ENCODE data around the gene JUNB. TPM values are rescaled to one million over a fixed set of nuclear protein-coding genes. Genes with fewer than 3 reads are reported as not detected.

Gene JUNB
- total and polyA plus RNA-seq, 2 of the 13 experiments (the other 11 are each of a cell fraction or from before 2014, with no cell fraction given), result 7.7 to 8.2 TPM

- TF ChIP-seq TRAFD1 (CRISPR knock-in tag; IDR thresholded peaks at IDR 0.05; ENCODE audit: borderline replicate concordance), result no peak
- TF ChIP-seq, protein P1, sequence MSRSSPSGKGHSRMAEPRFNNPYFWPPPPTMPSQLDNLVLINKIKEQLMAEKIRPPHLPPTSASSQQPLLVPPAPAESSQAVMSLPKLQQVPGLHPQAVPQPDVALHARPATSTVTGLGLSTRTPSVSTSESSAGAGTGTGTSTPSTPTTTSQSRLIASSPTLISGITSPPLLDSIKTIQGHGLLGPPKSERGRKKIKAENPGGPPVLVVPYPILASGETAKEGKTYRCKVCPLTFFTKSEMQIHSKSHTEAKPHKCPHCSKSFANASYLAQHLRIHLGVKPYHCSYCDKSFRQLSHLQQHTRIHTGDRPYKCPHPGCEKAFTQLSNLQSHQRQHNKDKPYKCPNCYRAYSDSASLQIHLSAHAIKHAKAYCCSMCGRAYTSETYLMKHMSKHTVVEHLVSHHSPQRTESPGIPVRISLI (CRISPR knock-in tag; IDR thresholded peaks at IDR 0.05; ENCODE audit: borderline replicate concordance), result no peak
- peak; percentile 43; the same call in 1 of the 2 replicates for TF ChIP-seq THAP11 (CRISPR knock-in tag; IDR thresholded peaks at IDR 0.05)
- TF ChIP-seq RXRA (CRISPR knock-in tag; IDR thresholded peaks at IDR 0.05), result no peak
- no peak for TF ChIP-seq ZNF383 (CRISPR knock-in tag; IDR thresholded peaks at IDR 0.05; ENCODE audit: borderline replicate concordance)
- TF ChIP-seq, protein P2, sequence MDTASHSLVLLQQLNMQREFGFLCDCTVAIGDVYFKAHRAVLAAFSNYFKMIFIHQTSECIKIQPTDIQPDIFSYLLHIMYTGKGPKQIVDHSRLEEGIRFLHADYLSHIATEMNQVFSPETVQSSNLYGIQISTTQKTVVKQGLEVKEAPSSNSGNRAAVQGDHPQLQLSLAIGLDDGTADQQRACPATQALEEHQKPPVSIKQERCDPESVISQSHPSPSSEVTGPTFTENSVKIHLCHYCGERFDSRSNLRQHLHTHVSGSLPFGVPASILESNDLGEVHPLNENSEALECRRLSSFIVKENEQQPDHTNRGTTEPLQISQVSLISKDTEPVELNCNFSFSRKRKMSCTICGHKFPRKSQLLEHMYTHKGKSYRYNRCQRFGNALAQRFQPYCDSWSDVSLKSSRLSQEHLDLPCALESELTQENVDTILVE (CRISPR knock-in tag; IDR thresholded peaks at IDR 0.05), result no peak
- no peak for TF ChIP-seq ZNF652 (CRISPR knock-in tag; IDR thresholded peaks at IDR 0.05; ENCODE audit: borderline replicate concordance, low read depth)
- TF ChIP-seq, protein P3, sequence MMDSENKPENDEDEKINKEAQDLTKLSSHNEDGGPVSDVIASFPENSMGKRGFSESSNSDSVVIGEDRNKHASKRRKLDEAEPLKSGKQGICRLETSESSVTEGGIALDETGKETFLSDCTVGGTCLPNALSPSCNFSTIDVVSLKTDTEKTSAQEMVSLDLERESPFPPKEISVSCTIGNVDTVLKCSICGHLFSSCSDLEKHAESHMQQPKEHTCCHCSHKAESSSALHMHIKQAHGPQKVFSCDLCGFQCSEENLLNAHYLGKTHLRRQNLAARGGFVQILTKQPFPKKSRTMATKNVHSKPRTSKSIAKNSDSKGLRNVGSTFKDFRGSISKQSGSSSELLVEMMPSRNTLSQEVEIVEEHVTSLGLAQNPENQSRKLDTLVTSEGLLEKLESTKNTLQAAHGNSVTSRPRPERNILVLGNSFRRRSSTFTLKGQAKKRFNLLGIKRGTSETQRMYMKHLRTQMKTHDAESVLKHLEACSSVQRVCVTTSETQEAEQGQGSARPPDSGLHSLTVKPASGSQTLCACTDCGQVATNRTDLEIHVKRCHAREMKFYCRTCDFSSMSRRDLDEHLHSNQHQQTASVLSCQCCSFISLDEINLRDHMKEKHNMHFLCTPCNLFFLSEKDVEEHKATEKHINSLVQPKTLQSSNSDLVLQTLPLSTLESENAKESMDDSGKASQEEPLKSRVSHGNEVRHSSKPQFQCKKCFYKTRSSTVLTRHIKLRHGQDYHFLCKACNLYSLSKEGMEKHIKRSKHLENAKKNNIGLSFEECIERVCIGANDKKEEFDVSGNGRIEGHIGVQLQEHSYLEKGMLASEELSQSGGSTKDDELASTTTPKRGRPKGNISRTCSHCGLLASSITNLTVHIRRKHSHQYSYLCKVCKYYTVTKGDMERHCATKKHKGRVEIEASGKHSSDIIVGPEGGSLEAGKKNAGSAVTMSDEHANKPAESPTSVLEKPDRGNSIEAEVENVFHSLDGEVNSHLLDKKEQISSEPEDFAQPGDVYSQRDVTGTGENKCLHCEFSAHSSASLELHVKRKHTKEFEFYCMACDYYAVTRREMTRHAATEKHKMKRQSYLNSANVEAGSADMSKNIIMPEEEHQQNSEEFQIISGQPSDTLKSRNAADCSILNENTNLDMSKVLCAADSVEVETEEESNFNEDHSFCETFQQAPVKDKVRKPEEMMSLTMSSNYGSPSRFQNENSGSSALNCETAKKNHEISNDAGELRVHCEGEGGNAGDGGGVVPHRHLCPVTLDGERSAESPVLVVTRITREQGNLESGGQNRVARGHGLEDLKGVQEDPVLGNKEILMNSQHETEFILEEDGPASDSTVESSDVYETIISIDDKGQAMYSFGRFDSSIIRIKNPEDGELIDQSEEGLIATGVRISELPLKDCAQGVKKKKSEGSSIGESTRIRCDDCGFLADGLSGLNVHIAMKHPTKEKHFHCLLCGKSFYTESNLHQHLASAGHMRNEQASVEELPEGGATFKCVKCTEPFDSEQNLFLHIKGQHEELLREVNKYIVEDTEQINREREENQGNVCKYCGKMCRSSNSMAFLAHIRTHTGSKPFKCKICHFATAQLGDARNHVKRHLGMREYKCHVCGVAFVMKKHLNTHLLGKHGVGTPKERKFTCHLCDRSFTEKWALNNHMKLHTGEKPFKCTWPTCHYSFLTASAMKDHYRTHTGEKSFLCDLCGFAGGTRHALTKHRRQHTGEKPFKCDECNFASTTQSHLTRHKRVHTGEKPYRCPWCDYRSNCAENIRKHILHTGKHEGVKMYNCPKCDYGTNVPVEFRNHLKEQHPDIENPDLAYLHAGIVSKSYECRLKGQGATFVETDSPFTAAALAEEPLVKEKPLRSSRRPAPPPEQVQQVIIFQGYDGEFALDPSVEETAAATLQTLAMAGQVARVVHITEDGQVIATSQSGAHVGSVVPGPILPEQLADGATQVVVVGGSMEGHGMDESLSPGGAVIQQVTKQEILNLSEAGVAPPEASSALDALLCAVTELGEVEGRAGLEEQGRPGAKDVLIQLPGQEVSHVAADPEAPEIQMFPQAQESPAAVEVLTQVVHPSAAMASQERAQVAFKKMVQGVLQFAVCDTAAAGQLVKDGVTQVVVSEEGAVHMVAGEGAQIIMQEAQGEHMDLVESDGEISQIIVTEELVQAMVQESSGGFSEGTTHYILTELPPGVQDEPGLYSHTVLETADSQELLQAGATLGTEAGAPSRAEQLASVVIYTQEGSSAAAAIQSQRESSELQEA (CRISPR knock-in tag; IDR thresholded peaks at IDR 0.05; ENCODE audit: not compliant biosample characterization), result no peak
- no peak for TF ChIP-seq TEAD3 (CRISPR knock-in tag; optimal IDR thresholded peaks at IDR 0.05; ENCODE audit: borderline replicate concordance)
- no peak for TF ChIP-seq CREBL2 (CRISPR knock-in tag; IDR thresholded peaks at IDR 0.05; ENCODE audit: borderline replicate concordance)
- TF ChIP-seq, protein P4, sequence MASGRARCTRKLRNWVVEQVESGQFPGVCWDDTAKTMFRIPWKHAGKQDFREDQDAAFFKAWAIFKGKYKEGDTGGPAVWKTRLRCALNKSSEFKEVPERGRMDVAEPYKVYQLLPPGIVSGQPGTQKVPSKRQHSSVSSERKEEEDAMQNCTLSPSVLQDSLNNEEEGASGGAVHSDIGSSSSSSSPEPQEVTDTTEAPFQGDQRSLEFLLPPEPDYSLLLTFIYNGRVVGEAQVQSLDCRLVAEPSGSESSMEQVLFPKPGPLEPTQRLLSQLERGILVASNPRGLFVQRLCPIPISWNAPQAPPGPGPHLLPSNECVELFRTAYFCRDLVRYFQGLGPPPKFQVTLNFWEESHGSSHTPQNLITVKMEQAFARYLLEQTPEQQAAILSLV (CRISPR knock-in tag; IDR thresholded peaks at IDR 0.05; ENCODE audit: borderline replicate concordance), result 0 out of 2 replicates have a peak, but pooled peaks have one; percentile 24
- TF ChIP-seq ZNF121 (CRISPR knock-in tag; IDR thresholded peaks at IDR 0.05), result no peak
- TF ChIP-seq LCORL (IDR thresholded peaks at IDR 0.05), result no peak
- peak; percentile 66; the same call in 1 of the 2 replicates for TF ChIP-seq LCORL (CRISPR knock-in tag; IDR thresholded peaks at IDR 0.05)
Observed at GRCh38 chr19:12778017-12778904, 13.0 kb upstream of the JUNB start (continued).

Data from HepG2 (cell line).